DMS53 (cell line): Measurements from ENCODE around the gene XPR1.

Experiments
- DNase-seq: peaks from one replicate; lab custom pipeline; 2025; lab: John Stamatoyannopoulos, UW

XPR1 gene

DNA sequence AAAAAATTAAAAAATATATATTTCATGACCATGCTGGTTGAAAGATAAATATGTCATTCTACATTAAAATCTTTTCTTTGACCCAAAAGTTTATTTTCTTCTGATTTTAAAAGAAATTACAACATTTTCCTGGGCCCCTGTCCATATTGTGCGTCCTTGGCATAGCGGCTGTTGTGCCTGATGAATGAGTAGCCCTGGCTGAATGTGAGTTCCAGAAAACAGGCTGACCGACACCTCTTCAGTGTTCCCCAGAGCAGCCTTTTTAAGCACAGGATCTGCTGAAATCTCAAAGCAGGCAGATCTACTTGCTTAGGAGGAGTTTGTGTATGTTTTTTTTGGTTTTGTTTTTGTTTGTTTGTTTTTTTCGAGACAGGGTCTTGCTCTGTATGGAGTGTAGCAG, 300.6 kb downstream of the XPR1 start:
- DNase-seq: no peak

DNA sequence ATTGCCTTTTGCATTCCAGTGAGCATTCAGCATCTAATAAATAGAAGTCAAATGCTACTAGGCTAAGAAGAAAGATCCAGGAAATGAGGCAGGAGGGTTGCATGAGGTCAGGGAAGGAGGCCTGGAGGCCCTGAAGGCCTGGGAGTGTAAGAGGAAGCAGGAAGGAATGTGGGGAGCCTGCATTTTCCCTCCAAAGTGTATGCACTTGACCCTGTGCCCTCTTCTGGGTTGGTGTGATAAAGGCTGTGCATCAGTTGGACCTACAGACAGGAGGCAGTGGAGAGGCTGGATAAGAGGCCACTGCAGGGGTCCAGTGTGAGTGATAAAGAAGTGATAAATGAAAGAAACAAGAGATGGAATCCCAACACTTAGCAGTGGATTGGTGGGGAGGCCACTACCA, 301.3 kb downstream of the XPR1 start:
- no peak for DNase-seq

DNA sequence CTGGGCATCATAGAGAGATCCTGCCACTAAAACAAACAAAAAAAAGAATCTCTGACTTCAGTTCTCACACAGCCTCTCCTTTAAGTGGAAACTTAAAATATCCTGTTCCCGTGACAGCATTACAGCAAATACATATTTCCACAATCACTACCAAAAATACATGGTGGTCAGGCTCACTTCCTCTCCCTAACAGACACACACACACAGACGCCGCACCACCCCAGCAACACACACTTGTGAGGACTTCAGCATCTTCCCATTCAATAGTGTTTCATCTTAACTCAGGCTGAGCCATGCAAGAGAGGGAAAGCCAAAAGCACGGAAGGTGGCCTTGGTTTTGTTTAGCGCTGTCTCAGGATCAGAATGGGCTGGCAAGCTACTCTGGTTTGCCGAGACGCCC, 302.7 kb downstream of the XPR1 start:
- DNase-seq: no peak

DNA sequence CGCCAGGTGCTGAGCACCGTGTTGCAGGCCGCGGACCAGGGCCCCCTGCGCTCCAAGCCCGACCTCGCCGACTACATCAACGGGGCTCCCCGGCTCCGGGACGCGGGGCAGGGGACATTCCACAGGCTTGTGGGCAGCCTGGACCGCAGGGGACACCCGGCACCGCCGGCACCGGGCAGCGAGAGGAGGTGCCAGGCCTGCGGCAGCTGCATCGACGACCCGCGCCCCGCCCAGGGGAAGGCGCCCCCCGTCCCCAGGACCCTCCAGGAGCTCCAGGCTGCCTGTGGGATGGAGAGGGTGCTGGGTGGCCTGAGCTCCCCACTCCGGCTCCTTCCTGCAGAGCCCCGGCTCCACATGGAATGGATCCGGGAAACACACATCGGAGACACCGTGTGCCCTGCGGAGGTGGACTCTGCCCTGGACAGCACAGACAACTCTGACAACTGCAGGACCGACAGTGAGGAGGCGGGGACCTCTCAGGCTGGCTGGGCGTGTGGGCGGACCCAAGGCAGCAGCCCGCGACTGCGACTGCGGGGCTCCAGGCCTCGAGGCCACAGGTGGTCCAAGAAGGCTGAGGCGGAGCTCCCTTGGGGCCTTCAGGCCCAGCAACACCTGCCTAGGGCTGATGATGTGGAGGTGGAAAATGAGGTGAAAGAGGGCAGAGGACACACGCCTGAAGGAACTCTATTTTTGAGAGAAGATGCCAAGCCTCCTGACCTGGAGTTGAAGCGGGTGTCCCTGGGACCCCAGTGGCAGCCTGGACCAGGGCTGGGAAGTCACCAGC, 303.7 kb downstream of the XPR1 start:
- no peak for DNase-seq

DNA sequence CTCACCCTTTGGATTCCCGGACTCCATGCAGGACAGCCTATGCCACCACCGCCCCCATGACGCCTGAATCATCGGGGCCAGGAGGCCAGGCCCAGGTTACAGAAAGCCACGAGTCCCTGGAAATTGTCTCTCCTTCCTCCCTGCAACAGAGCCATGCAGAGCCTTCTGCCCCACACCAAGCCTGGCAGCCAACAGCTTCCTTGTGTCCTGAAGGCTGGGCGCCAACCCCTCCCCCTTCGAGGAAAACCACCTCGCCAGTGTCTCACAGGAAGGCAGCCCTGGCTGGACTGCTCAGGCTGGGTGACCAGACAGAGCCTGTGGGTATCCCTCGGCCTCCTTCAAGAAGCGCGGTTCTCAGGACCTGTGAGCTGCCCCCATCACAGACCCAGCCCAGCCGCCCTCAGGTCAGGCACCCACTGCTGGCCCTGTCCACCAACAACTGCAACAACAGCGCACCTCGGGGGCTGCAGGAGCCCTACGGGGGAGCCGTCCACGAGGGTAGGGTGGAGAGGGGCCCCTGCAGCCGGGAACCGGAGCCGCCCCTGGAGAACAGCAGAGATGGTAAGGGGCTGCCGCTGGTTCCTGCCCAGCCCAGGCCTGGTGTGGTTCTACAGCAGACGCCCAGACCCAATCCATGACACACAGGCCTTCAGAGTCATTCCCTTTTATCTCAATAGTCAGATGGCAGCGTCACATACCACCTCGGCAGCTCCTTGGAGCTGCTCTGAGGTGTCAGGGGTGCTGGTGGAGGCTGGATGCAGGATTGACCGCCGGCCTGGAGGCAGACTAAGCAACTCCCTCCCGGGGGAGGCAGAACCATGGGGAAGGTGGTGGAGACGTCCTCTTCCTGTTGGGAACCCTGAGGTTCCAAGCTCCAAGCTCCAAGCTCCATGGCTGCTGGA, 304.5 kb downstream of the XPR1 start:
- no peak for DNase-seq

DNA sequence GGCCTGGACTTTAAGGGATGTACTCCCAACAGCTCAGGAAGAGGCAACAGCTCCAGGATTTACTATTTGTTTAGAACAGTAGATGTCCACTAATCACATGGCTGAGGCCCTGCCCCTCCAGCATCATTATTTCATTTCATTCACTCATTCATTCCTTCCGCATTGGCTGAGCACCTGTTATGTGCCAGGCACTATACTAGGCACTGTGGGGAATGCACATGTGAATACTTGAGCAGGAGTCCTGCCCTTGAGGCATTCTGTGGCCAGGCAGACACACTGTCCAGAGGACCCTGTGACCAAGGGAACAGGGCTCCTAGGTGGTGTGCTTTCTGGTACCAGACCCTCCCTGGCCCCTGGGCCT, 305.2 kb downstream of the XPR1 start:
- DNase-seq: no peak

DNA sequence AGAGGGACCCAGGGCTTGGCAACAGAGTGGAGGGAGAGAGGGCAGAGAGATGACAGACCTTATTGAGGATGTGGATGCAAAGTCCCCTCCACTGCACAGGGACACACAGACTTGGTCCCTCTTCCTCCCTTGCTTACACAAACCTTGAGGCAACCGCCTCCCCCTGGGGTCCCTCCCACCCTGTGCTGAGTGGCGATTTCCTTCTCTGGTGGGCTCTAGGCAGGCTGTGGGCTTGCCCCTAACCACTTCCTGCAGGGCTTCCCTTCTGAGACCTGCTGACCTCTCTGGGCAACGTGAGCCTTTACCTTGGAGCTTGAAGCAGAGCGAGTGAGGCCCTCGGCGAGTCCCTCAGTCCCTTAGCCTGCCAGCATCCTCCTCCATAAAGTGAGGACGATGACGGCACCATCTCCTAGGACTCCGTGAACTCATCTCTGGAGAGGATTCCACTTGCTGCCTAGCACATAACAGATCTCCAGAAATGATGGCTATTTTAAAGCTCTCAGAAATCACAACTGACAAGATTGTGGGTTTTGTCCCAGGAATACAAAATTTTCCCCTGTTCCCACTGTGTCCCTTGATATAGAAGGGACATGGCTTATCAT, 305.9 kb downstream of the XPR1 start:
- DNase-seq: no peak

DNA sequence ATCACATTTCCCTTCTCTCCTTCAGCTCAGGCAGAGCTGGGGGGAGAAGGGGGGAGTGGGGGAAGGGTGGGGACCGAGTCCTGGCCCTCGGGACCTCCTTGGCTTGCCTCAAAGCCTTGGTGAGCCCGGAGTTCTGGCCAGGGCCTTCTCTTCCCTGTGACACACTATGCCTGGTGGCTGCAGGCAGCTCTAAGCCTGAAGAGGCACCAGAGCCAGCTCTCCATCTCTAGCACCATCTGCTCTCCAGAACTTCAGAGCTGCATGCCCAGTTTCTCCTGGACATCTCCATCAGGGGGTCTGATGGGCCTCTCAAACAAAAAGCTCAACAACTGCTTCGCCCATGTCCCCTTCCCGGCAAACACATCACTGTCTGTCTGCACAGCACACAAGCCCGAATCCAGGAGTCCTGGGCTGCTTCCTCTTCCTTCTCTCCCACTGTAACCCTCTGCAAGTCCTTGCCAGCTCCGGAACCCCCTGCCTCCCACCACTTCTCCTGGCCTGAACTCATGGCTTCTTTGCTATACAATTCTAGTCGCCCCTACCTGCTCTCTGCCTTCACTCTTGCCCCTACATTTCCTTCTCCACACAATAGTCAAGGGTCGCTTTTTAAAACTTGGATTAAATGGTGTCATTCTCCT, 307.4 kb downstream of the XPR1 start:
- no peak for DNase-seq

DNA sequence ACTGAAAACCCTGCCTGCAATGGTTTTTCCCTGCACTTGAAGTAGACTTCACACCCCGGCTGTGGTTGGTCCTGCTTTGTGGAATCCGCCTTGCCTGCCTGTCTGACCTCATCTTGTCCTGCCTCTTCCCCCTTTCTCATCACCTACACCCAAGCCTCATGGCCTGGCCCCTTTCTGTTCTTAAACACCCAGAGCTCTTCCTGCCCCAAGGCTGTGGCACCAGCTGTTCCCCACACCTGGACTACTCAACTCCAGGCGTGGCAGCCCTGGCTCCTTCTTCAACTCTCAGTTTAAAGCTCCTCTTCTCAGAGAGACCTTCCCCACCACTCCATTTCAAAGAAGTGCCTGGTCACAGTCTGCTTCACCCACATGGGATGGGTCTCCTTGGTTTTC, 307.9 kb downstream of the XPR1 start:
- DNase-seq: no peak
